Measurements from ENCODE around the gene SSR1.

DNA sequence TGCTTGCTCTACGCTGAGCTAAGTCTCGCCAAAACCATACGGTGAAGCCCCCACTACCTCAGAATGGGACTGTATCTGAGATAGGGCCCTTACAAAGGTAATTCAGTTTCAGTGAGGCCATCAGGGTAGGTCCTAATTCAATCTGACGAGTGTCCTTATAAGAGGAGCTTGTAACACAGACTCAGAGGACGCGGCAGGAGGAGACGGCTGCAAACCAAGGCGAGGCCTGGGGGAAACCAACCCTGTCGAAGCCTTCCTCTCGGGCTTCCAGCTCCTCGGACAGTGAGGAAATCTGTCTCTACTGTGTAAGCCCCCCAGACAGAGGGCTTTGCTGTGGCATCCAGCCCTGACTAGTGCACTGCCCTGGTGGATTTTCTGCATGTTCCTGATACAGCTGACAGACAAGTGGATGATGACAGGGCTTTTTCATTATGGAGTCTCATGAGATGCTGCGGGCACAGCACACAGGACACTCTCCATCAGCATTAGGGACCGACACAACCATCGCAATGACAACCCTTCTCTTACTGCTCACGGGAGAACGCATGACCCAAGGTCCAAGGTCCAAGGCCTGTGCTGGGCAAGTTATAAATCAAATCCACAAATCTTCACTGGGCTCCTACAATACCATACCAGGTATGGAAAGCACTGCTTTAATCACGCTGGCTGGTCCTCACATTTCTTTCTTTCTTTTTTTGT lies 48.2 kb downstream of the SSR1 start:
- TF ChIP-seq, protein P1, sequence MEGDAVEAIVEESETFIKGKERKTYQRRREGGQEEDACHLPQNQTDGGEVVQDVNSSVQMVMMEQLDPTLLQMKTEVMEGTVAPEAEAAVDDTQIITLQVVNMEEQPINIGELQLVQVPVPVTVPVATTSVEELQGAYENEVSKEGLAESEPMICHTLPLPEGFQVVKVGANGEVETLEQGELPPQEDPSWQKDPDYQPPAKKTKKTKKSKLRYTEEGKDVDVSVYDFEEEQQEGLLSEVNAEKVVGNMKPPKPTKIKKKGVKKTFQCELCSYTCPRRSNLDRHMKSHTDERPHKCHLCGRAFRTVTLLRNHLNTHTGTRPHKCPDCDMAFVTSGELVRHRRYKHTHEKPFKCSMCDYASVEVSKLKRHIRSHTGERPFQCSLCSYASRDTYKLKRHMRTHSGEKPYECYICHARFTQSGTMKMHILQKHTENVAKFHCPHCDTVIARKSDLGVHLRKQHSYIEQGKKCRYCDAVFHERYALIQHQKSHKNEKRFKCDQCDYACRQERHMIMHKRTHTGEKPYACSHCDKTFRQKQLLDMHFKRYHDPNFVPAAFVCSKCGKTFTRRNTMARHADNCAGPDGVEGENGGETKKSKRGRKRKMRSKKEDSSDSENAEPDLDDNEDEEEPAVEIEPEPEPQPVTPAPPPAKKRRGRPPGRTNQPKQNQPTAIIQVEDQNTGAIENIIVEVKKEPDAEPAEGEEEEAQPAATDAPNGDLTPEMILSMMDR (conservative IDR thresholded peaks at IDR 0.05; ENCODE audit: low read depth, low read length): no peak
- no peak for TF ChIP-seq EZH2 (IDR thresholded peaks at IDR 0.05; ENCODE audit: low read length, unreplicated experiment)
- TF ChIP-seq EZH2phosphoT487 (IDR thresholded peaks at IDR 0.05; ENCODE audit: borderline replicate concordance, low read length): no peak

Data from PC-3 (cell line).